Measurements from ENCODE around the gene RPS14. TPM values are rescaled to one million over a fixed set of nuclear protein-coding genes. Genes with fewer than 3 reads are reported as not detected.

The RPS14 gene
- total and polyA plus RNA-seq, 2 of the 8 experiments (the other 6 are each of a cell fraction or from before 2014, with no cell fraction given): 2,548 to 6,423 TPM

DNA sequence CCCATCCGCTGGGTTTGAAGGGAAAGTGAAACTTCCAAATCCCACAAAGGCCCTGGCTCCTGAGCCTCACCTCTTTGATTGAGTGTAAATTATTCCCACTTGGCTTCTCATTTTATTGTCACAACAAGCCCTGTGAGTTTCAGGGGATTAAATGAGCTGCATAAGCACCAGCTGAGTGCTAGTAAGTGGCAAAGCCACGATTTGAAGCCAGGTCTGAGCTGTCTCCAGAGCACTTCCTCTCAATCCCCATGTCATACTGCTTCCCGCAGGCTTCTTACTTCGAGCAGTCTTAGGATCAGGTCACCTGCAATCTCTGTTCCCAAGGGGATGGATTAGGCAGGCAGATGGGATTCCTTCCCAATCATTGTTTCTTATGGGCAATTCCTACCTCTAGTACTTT lies 18.0 kb downstream of the RPS14 start (continued):
- no peak for TF ChIP-seq ATF2 (IDR thresholded peaks at IDR 0.05; ENCODE audit: low read length)
- TF ChIP-seq, protein P1, sequence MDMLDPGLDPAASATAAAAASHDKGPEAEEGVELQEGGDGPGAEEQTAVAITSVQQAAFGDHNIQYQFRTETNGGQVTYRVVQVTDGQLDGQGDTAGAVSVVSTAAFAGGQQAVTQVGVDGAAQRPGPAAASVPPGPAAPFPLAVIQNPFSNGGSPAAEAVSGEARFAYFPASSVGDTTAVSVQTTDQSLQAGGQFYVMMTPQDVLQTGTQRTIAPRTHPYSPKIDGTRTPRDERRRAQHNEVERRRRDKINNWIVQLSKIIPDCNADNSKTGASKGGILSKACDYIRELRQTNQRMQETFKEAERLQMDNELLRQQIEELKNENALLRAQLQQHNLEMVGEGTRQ (IDR thresholded peaks at IDR 0.05; ENCODE audit: low read length): no peak
- no peak for TF ChIP-seq POU5F1 (IDR thresholded peaks at IDR 0.05; ENCODE audit: low read depth, low read length)
- TF ChIP-seq ZNF274 (IDR thresholded peaks at IDR 0.05; ENCODE audit: borderline replicate concordance, extremely low read depth, low read length): no peak
